ENCODE data around the gene SCPEP1. TPM values are rescaled to one million over a fixed set of nuclear protein-coding genes. Genes with fewer than 3 reads are reported as not detected.

SCPEP1 gene
- polyA plus RNA-seq, 1 of the 3 experiments (the other 2 are of a cell fraction), result 99.6 TPM

DNA sequence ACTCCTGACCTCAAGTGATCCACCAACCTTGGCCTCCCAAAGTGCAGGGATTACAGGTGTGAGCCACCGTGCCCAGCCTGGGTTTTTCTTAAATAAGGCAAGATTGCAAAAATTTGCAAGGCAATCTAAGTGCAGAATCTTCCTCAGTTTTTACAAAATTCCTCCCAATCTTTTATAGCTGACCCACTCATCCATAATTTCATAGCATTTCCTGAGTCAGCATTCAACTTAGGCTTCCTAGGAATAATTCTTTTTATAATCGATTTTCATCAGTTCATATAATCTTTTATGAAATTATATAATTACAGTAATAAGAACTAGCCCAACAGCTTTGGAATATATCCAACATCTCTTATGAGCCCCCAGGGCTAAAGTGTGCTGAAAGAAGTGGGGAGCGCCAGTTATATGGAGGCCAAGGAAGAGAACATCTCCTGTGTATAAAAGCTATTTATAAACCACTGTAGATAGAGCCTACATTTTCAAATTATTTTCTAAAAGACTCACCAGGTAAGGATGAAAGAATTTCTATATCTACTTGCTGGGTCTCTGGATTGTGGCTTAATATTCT is 31.9 kb upstream of the SCPEP1 start:
- H3K36me3 ChIP-seq (replicated peaks in 1 of 2; ENCODE audit: control insufficient read depth in 1 of 2, insufficient read depth in 2 of 2, low read length in 1 of 2), result peaks cover 45 to 64% of the 10 kb centered on the region in 2 experiments
- no peaks in the 10 kb centered on the region for H4K20me1 ChIP-seq (ENCODE audit: insufficient read depth)
- POLR2A ChIA-PET, result no interaction called here
- H3K27ac ChIP-seq (ENCODE audit: low read depth in 2 of 2, low read length in 1 of 2), result no peak overlapping the region
- no peaks in the 10 kb centered on the region for H3K27me3 ChIP-seq (ENCODE audit: insufficient read depth)
- H3K9ac ChIP-seq, result no peak overlapping the region
- H3F3A ChIP-seq (replicated peaks; ENCODE audit: insufficient read depth), result no peaks in the 10 kb centered on the region
- CTCF ChIA-PET, result interaction anchor here (0.6 to 10.6 kb wide), 3 partner anchors 9 to 126 kb away, joined by 3 to 251 read pairs (median 4); no protein-coding TSS in a partner anchor
- H3K4me3 ChIP-seq (ENCODE audit: low read depth in 2 of 2, low read length in 1 of 2), result no peak overlapping the region
- no peaks in the 10 kb centered on the region; the same call in 1 of the 2 replicates for H3K9me2 ChIP-seq
- H3K4me1 ChIP-seq (ENCODE audit: control insufficient read depth in 1 of 2, insufficient read depth in 2 of 2, low read depth in 1 of 2, low read length in 1 of 2), result no peaks in the 10 kb centered on the region
- H3K9me3 ChIP-seq, result no peaks in the 10 kb centered on the region
- peaks cover 5% of the 10 kb centered on the region; the same call in 1 of the 2 replicates for H3K79me2 ChIP-seq (ENCODE audit: insufficient read depth)
- H3K4me2 ChIP-seq, result no peak overlapping the region
- no peak overlapping the region for H2AFZ ChIP-seq (ENCODE audit: low read depth)
- TF ChIP-seq FOXJ3 (CRISPR knock-in tag; IDR thresholded peaks at IDR 0.05), result no peak
- 70% methylated on average over 3 of the region's 3 CpGs for WGBS (ENCODE audit: low lambda C conversion rate)
- no peak for DNase-seq

DNA sequence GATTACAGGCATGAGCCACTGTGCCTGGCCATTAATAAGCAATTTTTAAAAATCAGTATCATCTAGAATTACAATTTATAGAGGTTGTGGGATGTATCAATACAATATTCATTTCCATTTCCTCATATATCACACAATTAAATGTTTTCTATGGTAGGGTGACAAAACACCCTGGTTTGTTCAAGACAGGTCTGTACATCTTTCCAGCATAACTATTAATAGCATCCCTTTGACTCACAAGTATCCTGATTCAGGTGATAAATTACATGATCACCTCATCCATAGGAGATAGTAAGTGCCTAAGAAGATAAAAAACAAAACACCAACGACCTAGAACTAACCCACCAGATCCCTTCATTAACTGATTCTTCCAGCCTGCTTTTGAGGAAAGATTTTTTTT is 30.2 kb upstream of the SCPEP1 start:
- WGBS (ENCODE audit: low lambda C conversion rate), result 43% methylated on average over 1 of the region's 1 CpG
- peaks cover 40 to 58% of the 10 kb centered on the region in 2 experiments for H3K36me3 ChIP-seq (replicated peaks in 1 of 2; ENCODE audit: control insufficient read depth in 1 of 2, insufficient read depth in 2 of 2, low read length in 1 of 2)
- H3K4me2 ChIP-seq, result no peak overlapping the region
- H3K9me2 ChIP-seq, result no peaks in the 10 kb centered on the region; the same call in 1 of the 2 replicates
- DNase-seq, result no peak
- ChIA-PET CTCF (interaction anchor here (0.7 to 10.6 kb wide), 3 partner anchors 62 to 295 kb away, joined by 3 to 251 read pairs (median 3); no protein-coding TSS in a partner anchor), POLR2A (no interaction called here)
- no peaks in the 10 kb centered on the region for H3F3A ChIP-seq (replicated peaks; ENCODE audit: insufficient read depth)
- no peak overlapping the region for H3K4me3 ChIP-seq (ENCODE audit: low read depth in 2 of 2, low read length in 1 of 2)
- no peaks in the 10 kb centered on the region for H3K9me3 ChIP-seq
- no peaks in the 10 kb centered on the region for H3K27me3 ChIP-seq (ENCODE audit: insufficient read depth)
- H3K4me1 ChIP-seq (ENCODE audit: control insufficient read depth in 1 of 2, insufficient read depth in 2 of 2, low read depth in 1 of 2, low read length in 1 of 2), result no peaks in the 10 kb centered on the region
- no peak overlapping the region for H2AFZ ChIP-seq (ENCODE audit: low read depth)
- no peak overlapping the region for H3K27ac ChIP-seq (ENCODE audit: low read depth in 2 of 2, low read length in 1 of 2)
- no peak for TF ChIP-seq FOXM1 (IDR thresholded peaks at IDR 0.05; ENCODE audit: low read depth)
- no peak for TF ChIP-seq SIN3A (IDR thresholded peaks at IDR 0.05; ENCODE audit: borderline replicate concordance, low read depth, low read length)
- TF ChIP-seq REST (IDR thresholded peaks at IDR 0.05; ENCODE audit: low read depth, low read length), result no peak
- no peak for TF ChIP-seq SMC3 (IDR thresholded peaks at IDR 0.05; ENCODE audit: low read depth, low read length)
- TF ChIP-seq EZH2phosphoT487 (IDR thresholded peaks at IDR 0.05; ENCODE audit: borderline replicate concordance, low read depth), result no peak
- TF ChIP-seq ZBTB33 (IDR thresholded peaks at IDR 0.05; ENCODE audit: borderline replicate concordance, low read depth), result no peak
- no peak for TF ChIP-seq RCOR1 (IDR thresholded peaks at IDR 0.05; ENCODE audit: low read length)
- TF ChIP-seq PBX3 (IDR thresholded peaks at IDR 0.05), result no peak
- TF ChIP-seq TAF1 (IDR thresholded peaks at IDR 0.05; ENCODE audit: borderline replicate concordance, low read depth, low read length), result no peak
- no peak for TF ChIP-seq TEAD4 (IDR thresholded peaks at IDR 0.05; ENCODE audit: borderline replicate concordance, insufficient read depth)
- TF ChIP-seq, protein P1, sequence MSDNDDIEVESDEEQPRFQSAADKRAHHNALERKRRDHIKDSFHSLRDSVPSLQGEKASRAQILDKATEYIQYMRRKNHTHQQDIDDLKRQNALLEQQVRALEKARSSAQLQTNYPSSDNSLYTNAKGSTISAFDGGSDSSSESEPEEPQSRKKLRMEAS (IDR thresholded peaks at IDR 0.05; ENCODE audit: low read depth), result no peak
- no peak for TF ChIP-seq USF1 (IDR thresholded peaks at IDR 0.05; ENCODE audit: borderline replicate concordance, low read depth)
- H3K79me2 ChIP-seq (ENCODE audit: insufficient read depth), result peaks cover 20% of the 10 kb centered on the region; the same call in 1 of the 2 replicates
- H3K9ac ChIP-seq, result no peak overlapping the region
- no peaks in the 10 kb centered on the region for H4K20me1 ChIP-seq (ENCODE audit: insufficient read depth)
